ENCODE data around the gene PTHLH.

PTHLH gene

GRCh38 chr12:27934276-27934675, 38.3 kb downstream of the PTHLH start:
- DNase-seq: no peak

- DNase-seq: no peak
Measured at GRCh38 chr12:27931390-27931789, 41.1 kb downstream of the PTHLH start.

GRCh38 chr12:27927347-27927746, 45.2 kb downstream of the PTHLH start:
- DNase-seq: no peak

GRCh38 chr12:27924350-27925135, 48.0 kb downstream of the PTHLH start:
- no peak for DNase-seq

- no peak for DNase-seq
Measured at GRCh38 chr12:27922531-27923139, 49.9 kb downstream of the PTHLH start.

- DNase-seq: no peak
Measured at GRCh38 chr12:27919671-27920235, 52.8 kb downstream of the PTHLH start.

GRCh38 chr12:27915536-27915935, 57.0 kb downstream of the PTHLH start:
- no peak for DNase-seq

GRCh38 chr12:27915021-27915420, 57.5 kb downstream of the PTHLH start:
- DNase-seq: no peak

GRCh38 chr12:27913999-27914614, 58.4 kb downstream of the PTHLH start:
- no peak for DNase-seq

- DNase-seq: no peak
Measured at GRCh38 chr12:27911397-27911796, 61.1 kb downstream of the PTHLH start.

Measured in NCI-H2107 (cell line).